HepG2 (cell line): Measurements from ENCODE around the gene RABGAP1L. TPM values are rescaled to one million over a fixed set of nuclear protein-coding genes. Genes with fewer than 3 reads are reported as not detected.

Source experiments
- ATAC-seq: fragments of 200-7000 bp; cut with Tn5 transposase; 3 replicates; pipeline ENCODE4 v1.9.1; 2020; ENCODE audit warnings: mild to moderate bottlenecking, moderate library complexity
- BruUV-seq: library from RNA; stranded (reverse); fragments of 400-500 nt; replicated peaks from 2 replicates; lab custom pipeline; 2021; lab: Mats Ljungman, UMichigan
- CTCF ChIA-PET: fragments of 300-600 bp; formaldehyde crosslinking; extraction: SDS; loops from one replicate; lab custom pipeline; 2021; ENCODE audit warnings: low total read pairs, inconsistent platforms, low intra/inter-chr PET ratio; lab: Yijun Ruan, JAX
- POLR2A ChIA-PET: fragments of 350-600 bp; sonication (Branson Sonifier 250); formaldehyde crosslinking; loops from one replicate; lab custom pipeline; 2020; ENCODE audit warnings: antibody characterized with exemption, inconsistent platforms; lab: Yijun Ruan, JAX
- DNase-seq: peaks from one replicate; pipeline ENCODE4 v3.0.0-alpha.2; 2015; ENCODE audit warnings: low spot score
- FAIRE-seq: peaks from 3 replicates; lab custom pipeline; 2011; peaks lifted over from hg19 to GRCh38; lab: Jason Lieb, UNC
- H2AFZ ChIP-seq: one replicate; pipeline ENCODE4 v1.6.1; 2011; ENCODE audit warnings: low read length, inconsistent platforms
- H3K27ac ChIP-seq: fragments of 300-600 bp; 3 replicates; pipeline ENCODE4 v1.8.0; 2011; ENCODE audit warnings: mixed run types, mild to moderate bottlenecking, mixed read lengths, low read length, inconsistent platforms; ENCODE audit not compliant: insufficient read depth; ENCODE audit errors: extremely low read length
- H3K27me3 ChIP-seq, 2 experiments: fragments of 200-600 bp in 1 of 2; 2 replicates in 1 of 2; 3 replicates in 1 of 2; pipeline versions ENCODE4 v1.6.0 to v1.8.0; 2011; ENCODE audit warnings: low read length in 2 of 2, mild to moderate bottlenecking in 2 of 2, moderate library complexity in 2 of 2, inconsistent platforms in 1 of 2; ENCODE audit not compliant: insufficient read depth in 2 of 2, control insufficient read depth in 1 of 2
- H3K36me3 ChIP-seq, 2 experiments: fragments of 200-600 bp in 1 of 2; replicated peaks in 1 of 2; 2 replicates in 1 of 2; 3 replicates in 1 of 2; pipeline versions ENCODE4 v1.5.1 to v1.8.0; 2011; ENCODE audit warnings: low read length in 2 of 2, inconsistent platforms in 1 of 2; ENCODE audit not compliant: insufficient read depth in 2 of 2, control insufficient read depth in 1 of 2
- H3K4me1 ChIP-seq: 2 replicates; pipeline ENCODE4 v1.5.1; 2012; ENCODE audit warnings: low read length, inconsistent platforms; ENCODE audit not compliant: insufficient read depth
- H3K4me2 ChIP-seq: 2 replicates; pipeline ENCODE4 v1.6.0; 2011; ENCODE audit warnings: low read depth, low read length, inconsistent platforms
- H3K4me3 ChIP-seq, 3 experiments: fragments of 200-600 bp in 1 of 3; sonication (generic), shearing (Covaris generic) in 1 of 3; replicated peaks in 1 of 3; 2 replicates each; pipeline ENCODE4 v1.5.1; 2011 to 2016; ENCODE audit warnings: low read length in 3 of 3, inconsistent platforms in 2 of 3, low read depth in 2 of 3, mild to moderate bottlenecking in 2 of 3, control low read depth in 1 of 3, mixed read lengths in 1 of 3; ENCODE audit not compliant: insufficient read depth in 1 of 3
- H3K79me2 ChIP-seq: one replicate; pipeline ENCODE4 v1.6.1; 2011; ENCODE audit warnings: low read length, inconsistent platforms; ENCODE audit not compliant: insufficient read depth
- H3K9ac ChIP-seq: 2 replicates; pipeline ENCODE4 v1.6.0; 2011; ENCODE audit warnings: mild to moderate bottlenecking, low read depth, low read length, inconsistent platforms; ENCODE audit not compliant: insufficient read depth
- H3K9me3 ChIP-seq: 2 replicates; pipeline ENCODE4 v1.5.1; 2012; ENCODE audit warnings: mild to moderate bottlenecking, low read length
- H4K20me1 ChIP-seq: 2 replicates; pipeline ENCODE4 v1.6.0; 2011; ENCODE audit warnings: inconsistent platforms, mild to moderate bottlenecking, low read length, moderate library complexity; ENCODE audit not compliant: insufficient read depth
- AGO1 ChIP-seq: fragments of 200-400 bp; formaldehyde crosslinking; IDR thresholded peaks from 2 replicates; pipeline ENCODE4 v1.6.1; 2017; ENCODE audit warnings: mild to moderate bottlenecking, low read depth, low read length, moderate library complexity; ENCODE audit not compliant: poor library complexity, severe bottlenecking
- AKAP8 ChIP-seq: sonication (generic); formaldehyde crosslinking; IDR thresholded peaks from 2 replicates; pipeline ENCODE4 v1.5.1; 2020; ENCODE audit warnings: mild to moderate bottlenecking, missing genetic modification reagents
- ARNTL ChIP-seq: sonication (generic); formaldehyde crosslinking; IDR thresholded peaks from 2 replicates; pipeline ENCODE4 v1.4.0; 2020; ENCODE audit warnings: mild to moderate bottlenecking, missing genetic modification reagents
- HDAC2 ChIP-seq: sonication (generic); formaldehyde crosslinking; IDR thresholded peaks from 2 replicates; pipeline ENCODE4 v1.4.0; 2020; ENCODE audit warnings: missing genetic modification reagents
- HNRNPL ChIP-seq: fragments of 200-400 bp; formaldehyde crosslinking; IDR thresholded peaks from 2 replicates; pipeline ENCODE4 v1.6.1; 2017; ENCODE audit warnings: mild to moderate bottlenecking, low read depth, low read length
- KLF15 ChIP-seq: sonication (generic); formaldehyde crosslinking; IDR thresholded peaks from 2 replicates; pipeline ENCODE4 v1.8.1; 2023; ENCODE audit warnings: borderline replicate concordance, mild to moderate bottlenecking, inconsistent platforms, missing genetic modification reagents, mixed read lengths
- MTA1 ChIP-seq: sonication (generic); formaldehyde crosslinking; IDR thresholded peaks from 2 replicates; pipeline ENCODE4 v1.4.0; 2020; ENCODE audit warnings: missing genetic modification reagents, mild to moderate bottlenecking, borderline replicate concordance
- NR2F2 ChIP-seq: IDR thresholded peaks from 2 replicates; pipeline ENCODE4 v1.6.1; 2012; ENCODE audit warnings: low read depth, inconsistent platforms, borderline replicate concordance
- SKIL ChIP-seq: sonication (generic); formaldehyde crosslinking; IDR thresholded peaks from 2 replicates; pipeline ENCODE4 v1.8.0; 2022; ENCODE audit warnings: missing genetic modification reagents, mild to moderate bottlenecking, moderate library complexity, borderline replicate concordance
- SRY ChIP-seq: sonication (generic); formaldehyde crosslinking; IDR thresholded peaks from 2 replicates; pipeline ENCODE4 v1.8.0; 2022; ENCODE audit warnings: mild to moderate bottlenecking, missing genetic modification reagents
- ZFYVE20 ChIP-seq: sonication (generic); formaldehyde crosslinking; IDR thresholded peaks from 2 replicates; pipeline ENCODE4 v1.8.0; 2023; ENCODE audit warnings: low read depth, mild to moderate bottlenecking, moderate library complexity, missing genetic modification reagents, borderline replicate concordance
- ZNF205 ChIP-seq: IDR thresholded peaks from 2 replicates; pipeline ENCODE4 v1.6.1; 2018; ENCODE audit warnings: missing biosample characterization, missing genetic modification reagents
- ZNF451 ChIP-seq: sonication (generic); formaldehyde crosslinking; IDR thresholded peaks from 2 replicates; pipeline ENCODE4 v1.5.0; 2020; ENCODE audit warnings: mild to moderate bottlenecking, missing genetic modification reagents
- ZNF530 ChIP-seq: sonication (generic); formaldehyde crosslinking; IDR thresholded peaks from 2 replicates; pipeline ENCODE4 v1.5.0; 2020; ENCODE audit warnings: low read depth, mild to moderate bottlenecking, missing genetic modification reagents
- ZNF552 ChIP-seq: sonication (generic); formaldehyde crosslinking; IDR thresholded peaks from 2 replicates; pipeline ENCODE4 v1.9.0; 2022; ENCODE audit warnings: missing genetic modification reagents, mild to moderate bottlenecking, borderline replicate concordance
- ZNF614 ChIP-seq: IDR thresholded peaks from 2 replicates; pipeline ENCODE4 v1.6.1; 2018; ENCODE audit warnings: missing biosample characterization, missing genetic modification reagents, inconsistent platforms, borderline replicate concordance
- ZNF788 ChIP-seq: sonication (generic); formaldehyde crosslinking; IDR thresholded peaks from 2 replicates; pipeline ENCODE4 v1.5.0; 2020; ENCODE audit warnings: mild to moderate bottlenecking, missing genetic modification reagents, borderline replicate concordance
- WGBS: methylation state at CpG from one replicate; pipeline ENCODE4 v1.1.6; 2017; ENCODE audit warnings: low lambda C conversion rate; 5-methylcytosine and 5-hydroxymethylcytosine counted together
- in situ Hi-C: cut with HindIII; loops from 2 replicates; pipeline ENCODE4 v1.10.0; 2017; ENCODE audit warnings: low pct_unique_long_range_greater_than_20kb; ENCODE audit not compliant: extremely low pct_ligation_motif_present
- intact Hi-C: fragments of 100-400 bp; cut with micrococcal nuclease; formaldehyde crosslinking; loops from one replicate; pipeline ENCODE4 v1.10.0; 2022; ENCODE audit not compliant: unreplicated experiment
- polyA plus RNA-seq, 8 experiments: library from polyadenylated mRNA; depleted of rRNA in 3 of 8; stranded (reverse) in 7 of 8; unstranded in 1 of 8; fragments of >200 nt; fragmentation: Illumina TruSeq in 4 of 8; extraction: Trizol in 4 of 8; gene quantifications; 2 replicates each; pipeline versions ENCODE4 v1.2.1 to v1.2.3, GENCODE V29; 2011 to 2016; ENCODE audit warnings: low read depth in 4 of 8, missing spikeins in 1 of 8, mixed read lengths in 1 of 8; ENCODE audit not compliant: insufficient read depth in 1 of 8
- total RNA-seq, 5 experiments: library from RNA; depleted of rRNA; stranded (reverse); fragments of >200 nt; fragmentation: Illumina TruSeq; extraction: Trizol; gene quantifications; 2 replicates each; pipeline ENCODE4 v1.2.3, GENCODE V29; 2016; ENCODE audit warnings: low read depth in 1 of 5
- TF ChIP-seq, protein P1 (sequence below): sonication (generic); formaldehyde crosslinking; IDR thresholded peaks from 2 replicates; pipeline ENCODE4 v1.4.0; 2020; ENCODE audit warnings: missing genetic modification reagents
- TF ChIP-seq, protein P2 (sequence below): sonication (generic); formaldehyde crosslinking; IDR thresholded peaks from 2 replicates; pipeline ENCODE4 v1.8.0; 2022; ENCODE audit warnings: mild to moderate bottlenecking, missing genetic modification reagents; ENCODE audit not compliant: insufficient replicate concordance

The RABGAP1L gene
- total and polyA plus RNA-seq, 2 of the 13 experiments (the other 11 are each of a cell fraction or from before 2014, with no cell fraction given), result 7.9 to 22.6 TPM

GRCh38 chr1:174414203-174414602, 254.9 kb downstream of the RABGAP1L start:
- Histone ChIP-seq H2AFZ (no peak overlapping the region), H3K4me3 (no peak overlapping the region), H3K9ac (no peak overlapping the region), H3K79me2 (no peaks in the 10 kb centered on the region), H3K4me1 (no peaks in the 10 kb centered on the region; the same call in 1 of the 2 replicates), H3K27ac (no peak overlapping the region), H3K36me3 (no peaks in the 10 kb centered on the region), H3K27me3 (no peaks in the 10 kb centered on the region), H4K20me1 (no peaks in the 10 kb centered on the region), H3K9me3 (no peaks in the 10 kb centered on the region), H3K4me2 (no peak overlapping the region)
- ChIA-PET POLR2A (no interaction called here), CTCF (no interaction called here)
- intact Hi-C loops, result no loop called here
- FAIRE-seq, result no peak
- no peak for DNase-seq
- WGBS, result 98% methylated on average over 1 of the region's 1 CpG
- no peak for ATAC-seq
- in situ Hi-C loops, result no loop called here
- BruUV-seq, result no TSS peak
- TF ChIP-seq ZNF205 (CRISPR knock-in tag), result no peak
- TF ChIP-seq AKAP8 (CRISPR knock-in tag), result no peak
- no peak for TF ChIP-seq ZFYVE20
- TF ChIP-seq HDAC2 (CRISPR knock-in tag), result no peak
- TF ChIP-seq, protein P1, sequence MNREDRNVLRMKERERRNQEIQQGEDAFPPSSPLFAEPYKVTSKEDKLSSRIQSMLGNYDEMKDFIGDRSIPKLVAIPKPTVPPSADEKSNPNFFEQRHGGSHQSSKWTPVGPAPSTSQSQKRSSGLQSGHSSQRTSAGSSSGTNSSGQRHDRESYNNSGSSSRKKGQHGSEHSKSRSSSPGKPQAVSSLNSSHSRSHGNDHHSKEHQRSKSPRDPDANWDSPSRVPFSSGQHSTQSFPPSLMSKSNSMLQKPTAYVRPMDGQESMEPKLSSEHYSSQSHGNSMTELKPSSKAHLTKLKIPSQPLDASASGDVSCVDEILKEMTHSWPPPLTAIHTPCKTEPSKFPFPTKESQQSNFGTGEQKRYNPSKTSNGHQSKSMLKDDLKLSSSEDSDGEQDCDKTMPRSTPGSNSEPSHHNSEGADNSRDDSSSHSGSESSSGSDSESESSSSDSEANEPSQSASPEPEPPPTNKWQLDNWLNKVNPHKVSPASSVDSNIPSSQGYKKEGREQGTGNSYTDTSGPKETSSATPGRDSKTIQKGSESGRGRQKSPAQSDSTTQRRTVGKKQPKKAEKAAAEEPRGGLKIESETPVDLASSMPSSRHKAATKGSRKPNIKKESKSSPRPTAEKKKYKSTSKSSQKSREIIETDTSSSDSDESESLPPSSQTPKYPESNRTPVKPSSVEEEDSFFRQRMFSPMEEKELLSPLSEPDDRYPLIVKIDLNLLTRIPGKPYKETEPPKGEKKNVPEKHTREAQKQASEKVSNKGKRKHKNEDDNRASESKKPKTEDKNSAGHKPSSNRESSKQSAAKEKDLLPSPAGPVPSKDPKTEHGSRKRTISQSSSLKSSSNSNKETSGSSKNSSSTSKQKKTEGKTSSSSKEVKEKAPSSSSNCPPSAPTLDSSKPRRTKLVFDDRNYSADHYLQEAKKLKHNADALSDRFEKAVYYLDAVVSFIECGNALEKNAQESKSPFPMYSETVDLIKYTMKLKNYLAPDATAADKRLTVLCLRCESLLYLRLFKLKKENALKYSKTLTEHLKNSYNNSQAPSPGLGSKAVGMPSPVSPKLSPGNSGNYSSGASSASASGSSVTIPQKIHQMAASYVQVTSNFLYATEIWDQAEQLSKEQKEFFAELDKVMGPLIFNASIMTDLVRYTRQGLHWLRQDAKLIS (CRISPR knock-in tag), result no peak
- TF ChIP-seq ZNF530 (CRISPR knock-in tag), result no peak
- no peak for TF ChIP-seq MTA1
- no peak for TF ChIP-seq KLF15 (CRISPR knock-in tag)
- no peak for TF ChIP-seq NR2F2
- TF ChIP-seq ZNF451, result no peak
- no peak for TF ChIP-seq ARNTL
- TF ChIP-seq SKIL (CRISPR knock-in tag), result no peak
- no peak for TF ChIP-seq ZNF552 (CRISPR knock-in tag)
- TF ChIP-seq, protein P2, sequence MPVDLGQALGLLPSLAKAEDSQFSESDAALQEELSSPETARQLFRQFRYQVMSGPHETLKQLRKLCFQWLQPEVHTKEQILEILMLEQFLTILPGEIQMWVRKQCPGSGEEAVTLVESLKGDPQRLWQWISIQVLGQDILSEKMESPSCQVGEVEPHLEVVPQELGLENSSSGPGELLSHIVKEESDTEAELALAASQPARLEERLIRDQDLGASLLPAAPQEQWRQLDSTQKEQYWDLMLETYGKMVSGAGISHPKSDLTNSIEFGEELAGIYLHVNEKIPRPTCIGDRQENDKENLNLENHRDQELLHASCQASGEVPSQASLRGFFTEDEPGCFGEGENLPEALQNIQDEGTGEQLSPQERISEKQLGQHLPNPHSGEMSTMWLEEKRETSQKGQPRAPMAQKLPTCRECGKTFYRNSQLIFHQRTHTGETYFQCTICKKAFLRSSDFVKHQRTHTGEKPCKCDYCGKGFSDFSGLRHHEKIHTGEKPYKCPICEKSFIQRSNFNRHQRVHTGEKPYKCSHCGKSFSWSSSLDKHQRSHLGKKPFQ (CRISPR knock-in tag), result no peak
- no peak for TF ChIP-seq SRY (CRISPR knock-in tag)
- no peak for TF ChIP-seq ZNF788 (CRISPR knock-in tag)
- no peak for TF ChIP-seq HNRNPL
- TF ChIP-seq AGO1, result no peak
- no peak for TF ChIP-seq ZNF614 (CRISPR knock-in tag)
